HG03520 (cell line): ENCODE data around the gene SLC39A10.

Experiments
- ATAC-seq: cut with Tn5 transposase; IDR thresholded peaks from one replicate; pipeline ENCODE4 v1.9.1; 2021; ENCODE audit warnings: mild to moderate bottlenecking, moderate library complexity; ENCODE audit not compliant: unreplicated experiment

Gene SLC39A10

GRCh38 chr2:195716466-195716865, 59.4 kb downstream of the SLC39A10 start:
- ATAC-seq = no peak

GRCh38 chr2:195721042-195721441, 64.0 kb downstream of the SLC39A10 start:
- no peak for ATAC-seq

- no peak for ATAC-seq
These were observed 65.0 kb downstream of the SLC39A10 start for GRCh38 chr2:195722075-195722474.

- ATAC-seq = no peak
These were observed 70.1 kb downstream of the SLC39A10 start for GRCh38 chr2:195727106-195727505.

- ATAC-seq = no peak
These were observed 73.9 kb downstream of the SLC39A10 start for GRCh38 chr2:195730912-195731311.

GRCh38 chr2:195732574-195732973, 75.5 kb downstream of the SLC39A10 start:
- no peak for ATAC-seq

- no peak for ATAC-seq
These were observed 76.8 kb downstream of the SLC39A10 start for GRCh38 chr2:195733831-195734230.

GRCh38 chr2:195734395-195734794, 77.4 kb downstream of the SLC39A10 start:
- no peak for ATAC-seq

- no peak for ATAC-seq
These were observed 77.9 kb downstream of the SLC39A10 start for GRCh38 chr2:195734931-195735330.

GRCh38 chr2:195735347-195735746, 78.3 kb downstream of the SLC39A10 start:
- no peak for ATAC-seq

GRCh38 chr2:195737511-195738325, 80.7 kb downstream of the SLC39A10 start:
- no peak for ATAC-seq

- ATAC-seq = no peak
These were observed 84.2 kb downstream of the SLC39A10 start for GRCh38 chr2:195741191-195741590.

- no peak for ATAC-seq
These were observed 99.4 kb downstream of the SLC39A10 start for GRCh38 chr2:195756218-195756942.

GRCh38 chr2:195758846-195759245, 101.8 kb downstream of the SLC39A10 start:
- ATAC-seq = no peak

GRCh38 chr2:195759877-195760276, 102.9 kb downstream of the SLC39A10 start:
- no peak for ATAC-seq

- no peak for ATAC-seq
These were observed 106.8 kb downstream of the SLC39A10 start for GRCh38 chr2:195763866-195764265.

- ATAC-seq = no peak
These were observed 109.7 kb downstream of the SLC39A10 start for GRCh38 chr2:195766691-195767090.

GRCh38 chr2:195768431-195768830, 111.4 kb downstream of the SLC39A10 start:
- no peak for ATAC-seq

- no peak for ATAC-seq
These were observed 112.9 kb downstream of the SLC39A10 start for GRCh38 chr2:195769975-195770374.

- no peak for ATAC-seq
These were observed 122.5 kb downstream of the SLC39A10 start for GRCh38 chr2:195779491-195779890.

- no peak for ATAC-seq
These were observed 125.1 kb downstream of the SLC39A10 start for GRCh38 chr2:195782156-195782555.
